HFFc6 (cell line): ENCODE measurements around the gene CEACAM20. TPM values are rescaled to one million over a fixed set of nuclear protein-coding genes. Genes with fewer than 3 reads are reported as not detected.

Experiments
- DNase-seq: peaks from one replicate; pipeline ENCODE4 v3.0.0-alpha.2; 2018
- H3K27ac Mint-ChIP-seq: 2 replicates; pipeline ENCODE4 v1.8.0; 2020; ENCODE audit warnings: mild to moderate bottlenecking, mixed read lengths
- H3K27me3 Mint-ChIP-seq: 2 replicates; pipeline ENCODE4 v1.8.0; 2021; ENCODE audit warnings: mild to moderate bottlenecking, moderate library complexity, mixed read lengths; ENCODE audit not compliant: insufficient read depth
- H3K36me3 Mint-ChIP-seq: 2 replicates; pipeline ENCODE4 v1.8.0; 2021; ENCODE audit warnings: low read depth, mixed read lengths
- H3K4me1 Mint-ChIP-seq: 2 replicates; pipeline ENCODE4 v1.8.0; 2020; ENCODE audit warnings: low read depth, mixed read lengths
- H3K4me3 Mint-ChIP-seq: 2 replicates; pipeline ENCODE4 v1.8.0; 2020; ENCODE audit warnings: mild to moderate bottlenecking, moderate library complexity, mixed read lengths
- H3K9me3 Mint-ChIP-seq: 2 replicates; pipeline ENCODE4 v1.8.0; 2020; ENCODE audit warnings: mild to moderate bottlenecking, mixed read lengths
- long read RNA-seq: library from polyadenylated mRNA; unstranded; transcript quantifications from one replicate; pipeline ENCODE4 v2.0.0, GENCODE V29; 2019
- total RNA-seq, 6 experiments: library from RNA; stranded (reverse); fragmentation: NEBNext Ultra II Directional; extraction: Animal tissue kit (Norgen Biotek cat#: 25700); gene quantifications; 2 replicates in 1 of 6; 3 replicates in 5 of 6; pipeline ENCODE4 v1.2.3, GENCODE V29; 2021
- TF ChIP-seq, protein P1 (sequence below): fragments of 200-600 bp; sonication (generic); IDR thresholded peaks from 2 replicates; pipeline ENCODE4 v1.5.0; 2021; ENCODE audit warnings: antibody characterized with exemption, mild to moderate bottlenecking

The CEACAM20 gene
- total RNA-seq: not detected
- long read RNA-seq: 0 reads

DNA sequence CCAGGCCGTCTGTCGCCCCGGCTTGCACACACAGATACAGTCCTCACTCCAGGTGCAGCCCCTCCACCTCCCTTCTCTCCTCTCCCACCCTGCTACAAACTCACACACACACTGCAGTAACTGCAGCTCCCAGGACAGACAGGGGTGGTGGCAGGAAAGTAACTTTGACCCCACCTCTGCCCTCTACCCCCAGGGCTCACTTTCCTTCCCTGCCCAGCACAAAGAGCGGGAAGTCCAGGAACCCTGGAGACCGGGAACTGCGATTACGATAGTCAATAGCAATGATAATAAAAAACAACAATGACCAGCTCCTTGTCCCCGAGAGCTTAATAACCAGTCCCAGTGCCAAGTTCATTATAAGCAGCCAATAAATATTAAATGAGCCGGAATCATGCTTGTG, at the start of gene CEACAM20:
Gene CEACAM20 (minus strand): TSS at position 140 of the 400 bp plus-strand sequence. CDS start 166 bp downstream, outside the sequence.
- Mint-ChIP-seq H3K4me3 (no peak within 1 kb of the TSS), H3K36me3 (no peaks in the 10 kb centered on the region), H3K27me3 (peaks cover 33% of the 10 kb centered on the region), H3K4me1 (no peaks in the 10 kb centered on the region), H3K9me3 (no peaks in the 10 kb centered on the region), H3K27ac (no peak within 1 kb of the TSS)
- TF ChIP-seq, protein P1, sequence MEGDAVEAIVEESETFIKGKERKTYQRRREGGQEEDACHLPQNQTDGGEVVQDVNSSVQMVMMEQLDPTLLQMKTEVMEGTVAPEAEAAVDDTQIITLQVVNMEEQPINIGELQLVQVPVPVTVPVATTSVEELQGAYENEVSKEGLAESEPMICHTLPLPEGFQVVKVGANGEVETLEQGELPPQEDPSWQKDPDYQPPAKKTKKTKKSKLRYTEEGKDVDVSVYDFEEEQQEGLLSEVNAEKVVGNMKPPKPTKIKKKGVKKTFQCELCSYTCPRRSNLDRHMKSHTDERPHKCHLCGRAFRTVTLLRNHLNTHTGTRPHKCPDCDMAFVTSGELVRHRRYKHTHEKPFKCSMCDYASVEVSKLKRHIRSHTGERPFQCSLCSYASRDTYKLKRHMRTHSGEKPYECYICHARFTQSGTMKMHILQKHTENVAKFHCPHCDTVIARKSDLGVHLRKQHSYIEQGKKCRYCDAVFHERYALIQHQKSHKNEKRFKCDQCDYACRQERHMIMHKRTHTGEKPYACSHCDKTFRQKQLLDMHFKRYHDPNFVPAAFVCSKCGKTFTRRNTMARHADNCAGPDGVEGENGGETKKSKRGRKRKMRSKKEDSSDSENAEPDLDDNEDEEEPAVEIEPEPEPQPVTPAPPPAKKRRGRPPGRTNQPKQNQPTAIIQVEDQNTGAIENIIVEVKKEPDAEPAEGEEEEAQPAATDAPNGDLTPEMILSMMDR: no peak
- no peak for DNase-seq

DNA sequence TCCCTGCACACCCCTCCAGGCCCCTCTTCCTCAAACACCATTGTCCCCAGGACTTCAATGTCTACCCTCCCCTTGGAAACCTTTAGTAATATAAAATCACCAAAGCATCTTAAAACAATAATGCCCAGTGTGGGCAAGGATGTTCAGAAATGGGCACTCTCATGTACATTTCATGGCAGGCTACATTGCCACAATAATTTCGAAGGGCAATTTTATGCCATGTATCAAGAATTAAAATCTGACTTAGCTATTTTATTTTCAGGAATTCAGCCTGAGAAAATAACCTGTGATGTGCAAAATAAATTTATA, 48.0 kb upstream of the CEACAM20 start:
- H3K4me1 Mint-ChIP-seq: peaks cover 7% of the 10 kb centered on the region; the same call in 1 of the 2 replicates
- H3K27me3 Mint-ChIP-seq: peaks cover 9% of the 10 kb centered on the region
- H3K9me3 Mint-ChIP-seq: no peaks in the 10 kb centered on the region
- no peaks in the 10 kb centered on the region for H3K36me3 Mint-ChIP-seq
- no peak for DNase-seq
- H3K27ac Mint-ChIP-seq: no peak overlapping the region
- TF ChIP-seq, protein P1: no peak
- H3K4me3 Mint-ChIP-seq: no peak overlapping the region

DNA sequence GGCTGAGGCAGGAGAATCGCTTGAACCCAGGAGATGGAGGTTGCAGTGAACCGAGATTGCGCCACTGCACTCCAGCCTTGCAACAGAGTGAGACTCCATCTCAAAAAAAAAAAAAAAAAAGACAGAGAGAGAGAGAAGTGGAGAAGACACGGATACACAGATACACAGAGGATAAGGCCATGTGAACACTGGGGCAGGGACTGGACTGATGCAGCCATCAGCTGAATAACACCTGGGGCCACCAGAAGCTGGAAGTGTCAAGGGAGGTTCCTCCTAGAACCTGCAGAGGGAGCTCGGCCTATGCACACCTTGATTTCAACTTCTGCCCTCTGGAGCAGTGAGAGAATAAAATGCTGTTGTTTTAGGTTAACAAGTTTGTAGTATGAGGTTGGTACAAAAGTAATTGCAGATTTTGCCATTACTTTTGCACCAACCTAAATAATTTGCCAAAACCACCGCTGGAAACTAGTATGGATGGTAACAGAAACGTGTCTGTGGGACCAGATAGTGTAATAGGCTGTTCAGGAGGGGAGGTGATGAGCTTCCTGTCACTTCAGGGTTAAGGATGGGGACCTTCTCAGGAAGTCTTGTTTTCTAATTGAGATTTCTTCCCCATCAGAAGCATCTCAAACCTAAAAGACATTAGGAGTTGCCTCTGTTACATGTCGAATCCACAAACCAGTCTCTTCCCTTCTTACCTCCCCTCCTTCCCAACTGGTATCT, 47.5 kb upstream of the CEACAM20 start:
- TF ChIP-seq, protein P1: peak; percentile 79
- Mint-ChIP-seq H3K27me3 (peaks cover 9% of the 10 kb centered on the region), H3K4me1 (peaks cover 7% of the 10 kb centered on the region; the same call in 1 of the 2 replicates), H3K36me3 (no peaks in the 10 kb centered on the region), H3K27ac (no peak overlapping the region), H3K9me3 (no peaks in the 10 kb centered on the region), H3K4me3 (no peak overlapping the region)
- DNase-seq: peak; percentile 9

DNA sequence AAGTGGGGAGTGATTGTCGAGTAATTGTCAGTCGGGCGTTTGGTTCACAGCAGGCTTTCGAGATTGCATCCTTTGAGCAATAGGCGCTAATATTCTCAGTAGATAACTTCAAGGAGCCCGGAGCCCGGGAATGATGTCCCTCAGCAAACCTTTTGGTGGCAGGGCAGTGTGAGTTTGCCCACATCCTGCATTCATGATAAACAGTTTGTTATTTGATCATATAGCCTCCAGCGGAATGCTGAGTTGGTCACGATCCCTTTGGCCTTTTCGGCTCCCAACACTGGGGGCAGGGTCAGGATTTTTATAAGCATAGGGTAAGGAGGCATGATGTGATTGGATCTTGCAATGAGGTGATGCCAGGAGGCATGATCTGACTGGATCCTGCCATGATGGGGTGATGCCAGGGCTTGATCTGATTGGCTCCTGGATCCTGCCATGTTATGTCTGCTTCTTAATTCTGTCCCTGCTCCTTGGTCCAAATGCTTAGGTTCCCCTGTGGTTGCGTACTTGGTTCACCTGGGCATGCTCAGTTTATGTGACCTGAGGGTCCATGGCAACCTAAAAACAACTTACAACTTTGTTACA, 45.7 kb upstream of the CEACAM20 start:
- TF ChIP-seq, protein P1: no peak
- H3K27ac Mint-ChIP-seq: no peak overlapping the region
- H3K4me1 Mint-ChIP-seq: peaks cover 7% of the 10 kb centered on the region; the same call in 1 of the 2 replicates
- peaks cover 9% of the 10 kb centered on the region for H3K27me3 Mint-ChIP-seq
- no peaks in the 10 kb centered on the region for H3K9me3 Mint-ChIP-seq
- DNase-seq: no peak
- H3K4me3 Mint-ChIP-seq: no peak overlapping the region
- no peaks in the 10 kb centered on the region for H3K36me3 Mint-ChIP-seq

DNA sequence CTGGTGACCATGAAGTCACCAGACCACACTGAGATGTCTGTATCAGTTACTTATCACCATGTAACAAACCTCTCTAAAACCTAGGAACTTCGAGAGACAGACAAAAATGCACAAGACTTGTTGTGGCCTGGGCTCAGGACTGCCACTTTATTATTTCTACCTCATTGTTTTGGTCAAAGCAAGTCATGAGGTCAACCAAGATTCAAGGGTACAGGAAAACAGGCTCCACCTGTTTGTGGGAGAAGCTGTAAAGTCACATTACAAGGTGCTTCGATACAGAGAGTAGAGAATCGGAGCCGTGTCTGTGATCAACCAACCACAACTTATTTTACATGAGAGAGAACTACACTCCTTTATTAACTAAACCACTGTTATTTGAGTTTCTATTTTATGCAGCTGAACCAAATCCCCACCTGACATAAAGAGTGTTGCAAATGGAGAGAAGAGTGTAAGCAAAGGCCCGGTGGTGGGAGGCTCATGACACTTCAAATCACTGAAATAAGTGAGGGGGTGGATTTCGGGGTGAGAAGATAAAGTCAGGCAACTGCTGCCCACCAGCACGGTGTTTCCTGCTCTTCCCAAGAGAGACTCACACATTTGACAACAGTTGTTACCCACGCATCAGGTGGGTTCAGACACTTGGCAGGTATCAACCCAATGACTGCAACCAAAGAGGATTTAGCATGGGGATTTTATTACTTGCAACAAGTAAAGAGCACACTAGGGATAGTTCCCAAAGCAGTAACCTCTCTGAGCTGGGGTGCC, 44.9 kb upstream of the CEACAM20 start:
- Mint-ChIP-seq H3K4me1 (peaks cover 7% of the 10 kb centered on the region; the same call in 1 of the 2 replicates), H3K36me3 (no peaks in the 10 kb centered on the region), H3K4me3 (no peak overlapping the region), H3K27ac (no peak overlapping the region), H3K9me3 (no peaks in the 10 kb centered on the region), H3K27me3 (peaks cover 9% of the 10 kb centered on the region)
- DNase-seq: no peak
- TF ChIP-seq, protein P1: no peak
